HepG2 (cell line): ENCODE measurements around the gene PTAFR. TPM values are rescaled to one million over a fixed set of nuclear protein-coding genes. Genes with fewer than 3 reads are reported as not detected.

ENCODE experiments used
- ARID5B ChIP-seq: IDR thresholded peaks from 2 replicates; pipeline ENCODE4 v1.4.0; 2020; ENCODE audit warnings: mild to moderate bottlenecking, missing genetic modification reagents
- GMEB1 ChIP-seq: sonication (generic); formaldehyde crosslinking; IDR thresholded peaks from 2 replicates; pipeline ENCODE4 v1.5.1; 2020; ENCODE audit warnings: missing genetic modification reagents, mild to moderate bottlenecking, borderline replicate concordance
- LBX2 ChIP-seq: sonication (generic); formaldehyde crosslinking; IDR thresholded peaks from 2 replicates; pipeline ENCODE4 v1.5.0; 2020; ENCODE audit warnings: missing genetic modification reagents, mild to moderate bottlenecking, borderline replicate concordance
- MED1 ChIP-seq: sonication (generic); formaldehyde crosslinking; IDR thresholded peaks from 2 replicates; pipeline ENCODE4 v1.4.0; 2020; ENCODE audit warnings: missing genetic modification reagents
- SALL1 ChIP-seq: sonication (generic); formaldehyde crosslinking; IDR thresholded peaks from 2 replicates; pipeline ENCODE4 v1.8.0; 2022; ENCODE audit warnings: mild to moderate bottlenecking, missing genetic modification reagents
- SOX13 ChIP-seq, 3 experiments: fragments of 450-650 bp in 1 of 3; sonication (generic) in 1 of 3; formaldehyde crosslinking in 1 of 3; IDR thresholded peaks in 2 of 3; conservative IDR thresholded peaks in 1 of 3; 2 replicates each; pipeline versions ENCODE4 v1.5.0 to v1.6.1; 2016 to 2020; ENCODE audit warnings: antibody characterized with exemption in 1 of 3, mild to moderate bottlenecking in 1 of 3, missing compliant biosample characterization in 1 of 3, missing genetic modification reagents in 1 of 3, moderate library complexity in 1 of 3
- ZNF281 ChIP-seq: sonication (generic); formaldehyde crosslinking; IDR thresholded peaks from 2 replicates; pipeline ENCODE4 v1.4.0; 2020; ENCODE audit warnings: missing genetic modification reagents, borderline replicate concordance
- ZNF34 ChIP-seq: sonication (generic); formaldehyde crosslinking; IDR thresholded peaks from 2 replicates; pipeline ENCODE4 v1.4.0; 2020; ENCODE audit warnings: mild to moderate bottlenecking, missing genetic modification reagents, borderline replicate concordance
- ZNF367 ChIP-seq: sonication (generic); formaldehyde crosslinking; IDR thresholded peaks from 2 replicates; pipeline ENCODE4 v1.4.0; 2020; ENCODE audit warnings: missing genetic modification reagents, borderline replicate concordance
- ZNF597 ChIP-seq: sonication (generic); formaldehyde crosslinking; IDR thresholded peaks from 2 replicates; pipeline ENCODE4 v1.5.0; 2020; ENCODE audit warnings: missing genetic modification reagents
- polyA plus RNA-seq, 8 experiments: library from polyadenylated mRNA; depleted of rRNA in 3 of 8; stranded (reverse) in 7 of 8; unstranded in 1 of 8; fragments of >200 nt; fragmentation: Illumina TruSeq in 4 of 8; extraction: Trizol in 4 of 8; gene quantifications; 2 replicates each; pipeline versions ENCODE4 v1.2.1 to v1.2.3, GENCODE V29; 2011 to 2016; ENCODE audit warnings: low read depth in 4 of 8, missing spikeins in 1 of 8, mixed read lengths in 1 of 8; ENCODE audit not compliant: insufficient read depth in 1 of 8
- total RNA-seq, 5 experiments: library from RNA; depleted of rRNA; stranded (reverse); fragments of >200 nt; fragmentation: Illumina TruSeq; extraction: Trizol; gene quantifications; 2 replicates each; pipeline ENCODE4 v1.2.3, GENCODE V29; 2016; ENCODE audit warnings: low read depth in 1 of 5
- TF ChIP-seq, protein P1 (sequence below): sonication (generic); formaldehyde crosslinking; IDR thresholded peaks from 2 replicates; pipeline ENCODE4 v1.8.0; 2022; ENCODE audit warnings: mild to moderate bottlenecking, missing genetic modification reagents; ENCODE audit not compliant: insufficient replicate concordance
- TF ChIP-seq, protein P2 (sequence below): fragments of 450-650 bp; IDR thresholded peaks from 2 replicates; pipeline ENCODE4 v1.6.1; 2017; ENCODE audit warnings: mild to moderate bottlenecking

The PTAFR gene
- total and polyA plus RNA-seq, 2 of the 13 experiments (the other 11 are each of a cell fraction or from before 2014, with no cell fraction given) = 0.27 to 24.0 TPM

GRCh38 chr1:28205243-28205642 lies 28.8 kb upstream of the PTAFR start (continued):
- TF ChIP-seq, protein P1, sequence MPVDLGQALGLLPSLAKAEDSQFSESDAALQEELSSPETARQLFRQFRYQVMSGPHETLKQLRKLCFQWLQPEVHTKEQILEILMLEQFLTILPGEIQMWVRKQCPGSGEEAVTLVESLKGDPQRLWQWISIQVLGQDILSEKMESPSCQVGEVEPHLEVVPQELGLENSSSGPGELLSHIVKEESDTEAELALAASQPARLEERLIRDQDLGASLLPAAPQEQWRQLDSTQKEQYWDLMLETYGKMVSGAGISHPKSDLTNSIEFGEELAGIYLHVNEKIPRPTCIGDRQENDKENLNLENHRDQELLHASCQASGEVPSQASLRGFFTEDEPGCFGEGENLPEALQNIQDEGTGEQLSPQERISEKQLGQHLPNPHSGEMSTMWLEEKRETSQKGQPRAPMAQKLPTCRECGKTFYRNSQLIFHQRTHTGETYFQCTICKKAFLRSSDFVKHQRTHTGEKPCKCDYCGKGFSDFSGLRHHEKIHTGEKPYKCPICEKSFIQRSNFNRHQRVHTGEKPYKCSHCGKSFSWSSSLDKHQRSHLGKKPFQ (CRISPR knock-in tag) = no peak
- TF ChIP-seq MED1 (peak; percentile 32), ZNF34 (CRISPR knock-in tag) (no peak), SALL1 (peak; percentile 49), ZNF597 (CRISPR knock-in tag) (no peak), ZNF281 (no peak), GMEB1 (CRISPR knock-in tag) (no peak), ARID5B (CRISPR knock-in tag) (peak; percentile 64; the same call in 1 of the 2 replicates), ZNF367 (CRISPR knock-in tag) (no peak), LBX2 (no peak), SOX13 (IDR thresholded peaks at IDR 0.05) (no peak), SOX13 (CRISPR knock-in tag; conservative IDR thresholded peaks at IDR 0.05 in 1 of 2, IDR thresholded peaks at IDR 0.05 in 1 of 2) (peak in 1 of 2 experiments; percentile 84; a peak in 2 of 4 replicates)
- TF ChIP-seq, protein P2, sequence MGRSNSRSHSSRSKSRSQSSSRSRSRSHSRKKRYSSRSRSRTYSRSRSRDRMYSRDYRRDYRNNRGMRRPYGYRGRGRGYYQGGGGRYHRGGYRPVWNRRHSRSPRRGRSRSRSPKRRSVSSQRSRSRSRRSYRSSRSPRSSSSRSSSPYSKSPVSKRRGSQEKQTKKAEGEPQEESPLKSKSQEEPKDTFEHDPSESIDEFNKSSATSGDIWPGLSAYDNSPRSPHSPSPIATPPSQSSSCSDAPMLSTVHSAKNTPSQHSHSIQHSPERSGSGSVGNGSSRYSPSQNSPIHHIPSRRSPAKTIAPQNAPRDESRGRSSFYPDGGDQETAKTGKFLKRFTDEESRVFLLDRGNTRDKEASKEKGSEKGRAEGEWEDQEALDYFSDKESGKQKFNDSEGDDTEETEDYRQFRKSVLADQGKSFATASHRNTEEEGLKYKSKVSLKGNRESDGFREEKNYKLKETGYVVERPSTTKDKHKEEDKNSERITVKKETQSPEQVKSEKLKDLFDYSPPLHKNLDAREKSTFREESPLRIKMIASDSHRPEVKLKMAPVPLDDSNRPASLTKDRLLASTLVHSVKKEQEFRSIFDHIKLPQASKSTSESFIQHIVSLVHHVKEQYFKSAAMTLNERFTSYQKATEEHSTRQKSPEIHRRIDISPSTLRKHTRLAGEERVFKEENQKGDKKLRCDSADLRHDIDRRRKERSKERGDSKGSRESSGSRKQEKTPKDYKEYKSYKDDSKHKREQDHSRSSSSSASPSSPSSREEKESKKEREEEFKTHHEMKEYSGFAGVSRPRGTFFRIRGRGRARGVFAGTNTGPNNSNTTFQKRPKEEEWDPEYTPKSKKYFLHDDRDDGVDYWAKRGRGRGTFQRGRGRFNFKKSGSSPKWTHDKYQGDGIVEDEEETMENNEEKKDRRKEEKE = no peak
